Stimulated activated CD4-positive, alpha-beta T cell treated with anti-CD3 and anti-CD28 coated beads, Interleukin-2, amount 100 ng/mL, for 4 hours (primary cell): ENCODE data around the gene NKD1.

Experiments
- DNase-seq: peaks from one replicate; pipeline ENCODE4 v3.0.0-alpha.2; 2020; ENCODE audit warnings: low read depth

Gene NKD1

DNA sequence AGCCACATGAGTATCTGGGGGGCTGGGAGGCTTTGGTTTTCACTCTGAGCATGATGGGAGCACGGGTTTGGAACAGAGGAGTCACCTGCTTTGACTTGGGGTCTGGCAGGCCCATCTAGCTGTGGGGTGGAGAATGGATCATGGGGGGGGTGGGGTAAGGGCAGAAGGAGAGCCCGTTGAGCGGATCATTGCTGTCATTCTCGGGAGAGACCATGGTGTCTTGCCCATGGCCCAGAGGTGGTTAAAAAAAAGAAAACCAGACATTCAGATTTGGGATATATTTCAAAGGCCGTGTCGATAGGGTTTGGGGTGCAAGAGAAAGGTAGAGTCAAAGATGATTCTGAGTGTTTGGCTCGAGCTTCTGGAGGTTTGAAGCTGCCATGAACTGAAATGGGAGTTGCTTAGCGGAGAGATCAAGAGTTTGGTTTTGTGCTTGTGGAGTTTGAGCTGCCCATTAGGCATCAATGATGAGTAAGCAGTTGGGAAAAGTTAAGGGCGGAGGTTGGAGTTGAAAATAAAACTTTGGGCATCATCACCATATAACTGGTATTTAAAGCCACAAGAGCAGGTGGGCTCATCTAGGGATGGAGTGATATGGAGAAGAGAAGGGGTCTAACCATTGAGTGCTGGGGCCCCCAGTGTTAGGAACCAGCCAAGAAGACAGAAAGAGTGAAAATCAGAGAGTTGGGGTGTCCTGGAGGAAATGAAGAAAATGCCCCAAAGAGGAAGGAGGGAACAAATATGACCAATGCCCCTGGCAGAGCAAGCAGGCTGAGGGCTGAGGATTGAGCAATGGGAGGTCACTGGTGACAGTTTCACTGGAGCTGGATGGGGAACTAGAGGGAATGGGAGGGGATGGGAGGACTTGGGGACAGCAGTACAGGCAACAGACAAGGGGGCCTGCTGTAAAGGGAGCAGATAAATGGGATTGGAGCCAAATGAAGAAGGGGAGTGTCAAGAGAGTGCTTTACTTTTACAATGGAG is 147.1 kb downstream of the NKD1 start:
- no peak for DNase-seq

DNA sequence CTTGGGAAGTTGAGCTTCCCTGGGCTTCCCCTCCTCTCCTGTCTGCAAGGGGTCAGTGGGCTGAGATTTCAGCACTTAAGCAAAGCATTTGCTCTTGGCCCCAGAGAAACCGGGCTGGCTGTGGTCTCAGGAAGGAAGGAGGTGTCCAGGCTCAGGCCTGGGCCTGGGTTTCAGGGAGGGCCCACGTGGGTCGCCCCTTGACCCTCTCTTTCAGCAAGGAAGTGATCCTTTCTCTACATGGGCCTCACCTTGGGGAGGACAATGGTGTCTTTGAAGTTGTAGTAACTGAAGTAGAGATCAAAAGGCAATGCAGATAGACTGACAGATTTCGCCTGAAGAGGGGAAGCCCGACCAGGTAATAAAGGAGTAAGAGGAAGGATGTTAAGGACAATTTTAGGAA is 147.9 kb downstream of the NKD1 start:
- DNase-seq, result no peak

DNA sequence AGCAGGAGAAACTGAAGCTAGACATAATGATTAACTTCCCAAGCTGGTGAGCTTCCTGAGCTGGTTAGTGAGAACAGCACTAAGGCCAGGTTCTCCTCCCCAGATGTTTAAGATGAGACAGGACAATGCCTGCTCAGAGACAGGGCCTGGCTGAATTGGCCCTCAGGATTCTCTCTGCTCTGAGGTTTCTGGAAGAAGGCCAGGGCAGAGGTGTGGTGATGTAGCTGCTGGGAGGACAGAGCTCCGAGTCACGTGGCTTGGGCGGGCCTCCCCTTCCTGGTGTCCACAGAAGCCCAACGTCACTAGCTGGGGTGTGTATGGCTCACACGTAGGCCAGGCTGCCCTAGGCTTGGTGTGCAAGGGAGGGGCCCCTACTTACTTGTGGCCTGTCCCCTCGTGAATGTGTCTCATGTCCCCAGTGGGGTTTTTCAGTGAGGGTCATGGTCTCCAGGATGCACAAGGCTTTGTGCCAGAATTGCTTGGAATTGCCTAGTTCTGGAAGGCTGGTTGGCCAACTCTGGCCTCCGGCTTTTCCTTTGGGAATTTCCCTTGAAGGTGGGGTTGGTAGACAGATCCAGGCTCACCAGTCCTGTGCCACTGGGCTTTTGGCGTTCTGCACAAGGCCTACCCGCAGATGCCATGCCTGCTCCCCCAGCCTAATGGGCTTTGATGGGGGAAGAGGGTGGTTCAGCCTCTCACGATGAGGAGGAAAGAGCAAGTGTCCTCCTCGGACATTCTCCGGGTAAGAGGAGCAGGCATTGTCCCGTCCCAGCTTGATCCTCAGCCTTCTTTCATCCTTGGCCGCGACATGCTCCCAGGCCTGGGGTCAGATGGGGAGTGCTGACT is 148.6 kb downstream of the NKD1 start:
- DNase-seq, result no peak

GRCh38 chr16:50697421-50697715 is 149.2 kb downstream of the NKD1 start:
- DNase-seq, result no peak

- no peak for DNase-seq
These were observed 149.9 kb downstream of the NKD1 start for GRCh38 chr16:50697881-50698767.
